Embryonic facial prominence (tissue), 1 donor: ENCODE data around the gene HMGN4.
"Not testable (repeated sequence)": the region's sequence is repeated elsewhere in the genome, so short reads cannot be mapped to it uniquely, and the experiment has no call there.

Source experiments
- DNase-seq: peaks from one replicate; pipeline ENCODE4 v3.0.0-alpha.2; 2016; ENCODE audit errors: extremely low spot score

HMGN4 gene

DNA sequence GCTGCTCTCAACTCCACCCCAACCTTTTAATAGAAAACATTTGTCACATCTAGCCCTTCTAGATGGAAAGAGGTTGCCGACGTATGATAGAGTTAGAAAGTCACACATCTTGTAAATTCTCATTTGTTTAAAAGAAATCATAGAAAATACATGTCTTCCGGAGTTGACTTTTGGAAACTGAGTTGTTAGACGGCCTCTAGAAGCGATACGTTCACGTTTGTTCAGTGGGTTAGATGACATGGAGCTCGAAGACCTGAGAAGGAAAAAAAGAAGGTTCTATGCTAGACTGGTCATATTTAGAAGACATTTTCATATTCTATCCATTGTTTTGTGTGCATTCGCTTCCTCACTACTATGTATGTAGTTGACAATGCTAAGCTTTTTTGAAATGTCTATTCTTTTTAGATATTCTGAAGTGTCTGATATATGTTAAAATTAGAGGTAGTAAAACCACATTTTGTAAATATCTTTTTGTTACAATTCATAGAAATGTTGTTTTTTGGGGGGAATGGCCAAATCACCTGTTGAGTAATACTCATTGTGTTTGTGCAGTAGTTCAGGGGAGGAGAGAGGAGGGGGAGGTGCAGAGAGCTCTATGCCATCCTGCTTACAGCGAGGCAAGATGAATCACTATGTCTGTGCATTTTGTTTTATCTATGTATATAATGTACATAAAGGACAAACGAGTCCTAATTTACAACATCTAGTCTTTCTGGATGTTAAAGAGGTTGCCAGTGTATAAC lies 15.5 kb upstream of the HMGN4 start:
- not testable (repeated sequence) for DNase-seq

GRCh38 chr6:26524314-26524713 lies 13.9 kb upstream of the HMGN4 start:
- not testable (repeated sequence) for DNase-seq

- no peak for DNase-seq
These were observed 13.3 kb upstream of the HMGN4 start for GRCh38 chr6:26524722-26525370.

- no peak for DNase-seq
These were observed 12.3 kb upstream of the HMGN4 start for GRCh38 chr6:26525838-26526237.

- DNase-seq, result no peak
These were observed 11.2 kb upstream of the HMGN4 start for GRCh38 chr6:26526928-26527327.

- no peak for DNase-seq
These were observed 8.0 kb upstream of the HMGN4 start for GRCh38 chr6:26530203-26530602.

GRCh38 chr6:26531897-26532296 lies 6.3 kb upstream of the HMGN4 start:
- no peak for DNase-seq

GRCh38 chr6:26532699-26533531 lies 5.3 kb upstream of the HMGN4 start:
- DNase-seq, result peak; percentile 76

DNA sequence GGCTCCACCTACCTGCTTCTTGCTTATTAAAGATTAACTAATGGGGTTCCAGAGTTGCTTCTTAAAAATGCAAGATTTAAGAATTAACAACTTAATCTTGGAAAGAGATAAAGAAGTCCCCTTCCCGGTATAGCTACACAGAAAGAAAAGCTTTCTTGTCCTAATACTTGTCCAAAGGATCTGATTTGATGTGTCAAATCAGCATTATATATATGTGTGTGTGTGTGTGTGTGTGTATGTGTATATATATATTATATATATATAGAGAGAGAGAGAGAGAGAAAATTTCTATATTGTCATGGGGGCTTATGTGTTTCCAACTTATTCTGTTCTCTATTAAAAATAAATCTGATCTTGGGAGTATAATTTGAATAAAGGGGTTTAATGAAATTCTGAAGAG lies 4.6 kb upstream of the HMGN4 start:
- no peak for DNase-seq

DNA sequence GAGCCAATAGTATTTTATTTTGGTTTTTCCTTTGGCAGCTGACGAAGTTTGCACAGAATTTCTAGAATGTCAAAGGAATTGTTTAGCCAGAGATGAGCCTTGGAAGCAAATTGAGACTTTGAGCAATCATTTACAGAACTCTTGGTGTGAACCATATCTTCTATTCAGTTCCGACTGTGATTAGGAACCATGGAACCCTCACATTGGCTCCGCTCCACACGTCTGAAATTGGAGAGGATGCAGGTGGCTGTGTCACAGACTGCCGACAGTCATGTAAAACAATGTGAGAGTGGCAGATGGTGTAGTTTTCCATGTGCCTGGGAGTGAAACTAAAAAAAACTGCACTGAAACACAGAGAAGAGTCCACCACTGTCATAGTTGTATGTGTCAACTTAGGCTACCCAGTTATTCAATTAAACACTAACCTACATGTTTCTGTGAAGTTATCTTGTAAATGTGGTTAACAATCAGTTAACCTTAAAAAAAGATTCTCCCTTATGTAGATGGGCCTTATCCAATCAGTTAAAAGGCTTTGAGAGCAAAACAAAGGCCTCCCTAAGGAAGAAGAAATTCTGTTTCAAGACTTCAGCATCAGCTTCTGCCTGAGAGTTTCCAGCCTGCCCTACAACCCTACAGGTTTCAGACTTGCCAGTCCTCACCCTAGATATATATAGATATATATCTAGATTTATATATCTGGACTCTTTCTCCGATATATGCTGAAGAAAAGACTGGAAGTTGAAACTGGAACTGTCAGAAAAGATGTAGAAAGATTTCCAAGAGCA lies 3.3 kb upstream of the HMGN4 start:
- DNase-seq, result no peak

DNA sequence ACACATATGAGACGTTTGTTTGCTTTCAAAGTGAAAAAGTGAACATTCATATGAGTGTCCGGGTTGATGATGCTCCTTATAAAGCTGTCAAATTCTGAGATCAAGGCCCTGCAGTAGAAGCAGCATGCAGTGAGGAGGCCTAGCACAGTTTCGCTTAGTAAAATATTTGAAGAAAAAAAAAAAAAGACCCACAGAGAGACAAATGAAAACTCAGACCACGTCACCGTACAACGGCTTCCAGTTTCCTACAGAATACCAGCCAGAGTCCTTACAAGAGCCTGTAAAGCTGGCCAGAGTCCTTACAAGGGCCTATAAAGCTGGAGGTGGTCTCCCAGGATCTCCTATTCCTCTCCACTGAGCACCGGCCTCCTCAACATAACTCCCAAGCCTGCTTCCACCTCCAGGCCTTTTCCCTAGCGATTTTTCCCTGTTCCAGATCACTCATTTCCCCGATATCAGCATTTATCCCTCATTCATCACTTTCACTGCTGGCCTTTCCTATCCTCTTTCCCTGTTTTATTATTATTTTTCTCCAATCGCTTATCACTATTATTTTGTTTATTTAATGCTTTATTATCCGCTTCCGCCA lies 1.5 kb upstream of the HMGN4 start:
- peak; percentile 58 for DNase-seq

DNA sequence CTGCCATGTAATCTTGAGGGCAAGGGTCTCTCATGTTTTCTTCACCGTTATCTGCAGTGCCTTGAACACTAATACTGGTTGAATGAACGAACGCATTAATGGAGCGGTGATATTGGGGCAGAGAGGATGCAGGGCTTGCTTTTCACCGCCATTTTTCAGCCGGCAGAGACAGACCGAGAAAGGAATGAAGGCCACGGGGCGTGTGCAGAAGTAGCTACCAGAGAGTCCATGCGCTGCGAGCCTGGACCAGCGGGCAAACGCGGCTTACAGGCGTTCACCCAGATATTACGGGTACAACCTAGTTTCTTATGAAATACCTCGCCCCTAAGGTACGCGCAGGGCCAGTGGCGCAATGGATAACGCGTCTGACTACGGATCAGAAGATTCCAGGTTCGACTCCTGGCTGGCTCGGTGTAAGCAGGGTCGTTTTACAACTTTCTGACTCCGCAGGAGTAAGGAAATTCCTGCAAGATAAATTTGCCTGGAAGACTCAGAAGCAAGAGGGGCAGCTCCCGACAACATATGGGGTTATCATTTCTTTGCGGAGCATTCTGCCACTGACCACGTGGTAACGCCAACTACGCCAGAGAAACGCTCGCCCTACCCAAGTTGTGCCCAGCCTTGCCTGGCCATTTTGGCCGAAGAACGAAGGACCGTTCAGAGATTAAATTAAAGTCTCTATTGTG lies 863 bp upstream of the HMGN4 start:
- DNase-seq, result peak; percentile 88

DNA sequence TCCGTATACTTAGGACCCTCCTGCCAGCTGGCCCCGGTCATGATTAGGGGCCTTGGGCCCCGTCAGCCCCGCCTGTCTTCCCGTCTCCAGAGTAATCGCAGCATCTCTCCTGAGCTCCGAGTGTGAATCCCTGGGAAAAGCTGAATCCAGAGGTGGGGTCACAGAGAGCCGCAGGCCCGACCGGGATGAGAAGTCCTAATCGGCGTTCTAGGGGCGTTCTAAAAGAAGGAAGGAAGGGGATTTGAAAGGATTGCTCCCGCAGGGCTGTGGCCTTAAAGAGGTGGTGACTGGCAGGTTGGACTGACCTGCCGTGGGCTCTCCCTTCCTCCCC lies 371 bp downstream of the HMGN4 start:
- DNase-seq, result no peak

- DNase-seq, result no peak
These were observed 977 bp downstream of the HMGN4 start for GRCh38 chr6:26539071-26539615.

GRCh38 chr6:26541579-26541978 lies 3.4 kb downstream of the HMGN4 start:
- no peak for DNase-seq

- DNase-seq, result no peak
These were observed 5.8 kb downstream of the HMGN4 start for GRCh38 chr6:26543953-26544352.

DNA sequence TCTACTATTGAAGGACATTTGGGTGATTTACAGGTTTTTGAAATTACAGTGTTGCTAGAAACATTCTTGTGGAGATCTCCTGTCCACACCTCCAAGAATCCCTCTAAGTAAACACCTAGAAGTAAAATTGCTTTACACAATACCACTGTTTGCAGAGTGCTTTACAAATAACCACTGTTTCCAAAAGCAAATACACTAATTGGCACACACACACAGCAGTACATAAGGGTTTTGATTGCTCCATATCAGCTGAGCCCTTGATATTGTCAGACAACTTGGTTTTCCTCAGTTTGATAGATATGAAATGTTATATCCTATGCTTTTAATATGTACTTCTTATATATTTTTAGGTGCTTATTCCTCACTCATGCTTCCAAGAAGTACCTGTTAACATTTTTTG lies 6.3 kb downstream of the HMGN4 start:
- no peak for DNase-seq

DNA sequence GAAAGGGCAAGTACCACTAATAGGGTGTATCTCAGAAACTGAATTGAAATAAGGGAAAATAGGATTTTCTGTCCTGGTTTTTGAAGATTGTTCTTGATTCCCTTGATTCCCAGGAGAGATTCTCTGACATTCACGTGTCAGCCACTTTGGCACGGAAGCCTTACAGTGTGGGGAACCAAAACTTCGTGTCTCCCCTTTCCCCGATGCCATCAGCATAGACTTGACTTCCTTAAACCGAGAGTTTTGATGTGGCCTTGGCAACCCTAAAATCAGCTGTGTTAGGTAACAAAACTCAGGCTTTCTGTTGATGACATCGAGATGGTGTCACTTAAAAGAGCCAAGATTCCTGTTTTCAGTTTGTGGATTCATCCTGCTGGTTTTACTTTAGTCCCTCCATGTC lies 7.5 kb downstream of the HMGN4 start:
- DNase-seq, result no peak

- not testable (repeated sequence) for DNase-seq
These were observed 9.2 kb downstream of the HMGN4 start for GRCh38 chr6:26547363-26547762.

- DNase-seq, result no peak
These were observed 12.3 kb downstream of the HMGN4 start for GRCh38 chr6:26550250-26550993.
